Ishikawa (cell line): ENCODE results near the gene HMCN1.

Source experiments
- EGR1 ChIP-seq: IDR thresholded peaks from 2 replicates; pipeline ENCODE4 v1.6.1; 2012
- EP300 ChIP-seq: IDR thresholded peaks from 2 replicates; pipeline ENCODE4 v1.6.1; 2012; ENCODE audit warnings: borderline replicate concordance
- MAX ChIP-seq: IDR thresholded peaks from 2 replicates; pipeline ENCODE4 v1.6.1; 2012
- REST ChIP-seq: IDR thresholded peaks from 2 replicates; pipeline ENCODE4 v1.6.1; 2012; ENCODE audit warnings: low read depth, mild to moderate bottlenecking
- TAF1 ChIP-seq: IDR thresholded peaks from 2 replicates; pipeline ENCODE4 v1.6.1; 2012; ENCODE audit warnings: low read depth, mild to moderate bottlenecking
- YY1 ChIP-seq: IDR thresholded peaks from 2 replicates; pipeline ENCODE4 v1.6.1; 2012; ENCODE audit warnings: low read depth

- TF ChIP-seq REST (no peak), EGR1 (no peak), EP300 (no peak), TAF1 (no peak), YY1 (no peak), MAX (no peak)
Observed at GRCh38 chr1:186214791-186215190, 480.6 kb downstream of the HMCN1 start.
